ENCODE results near the gene PLPP1. TPM values are rescaled to one million over a fixed set of nuclear protein-coding genes. Genes with fewer than 3 reads are reported as not detected.
"Not testable (repeated sequence)": the region's sequence is repeated elsewhere in the genome, so short reads cannot be mapped to it uniquely, and the experiment has no call there.

The PLPP1 gene
- total RNA-seq, 2 experiments from 2014 or later: 8.9 to 9.0 TPM

- DNase-seq: no peak
- H3K4me1 Mint-ChIP-seq: no peaks in the 10 kb centered on the region
- ChIA-PET CTCF (interaction anchor here (1.0 kb wide), 1 partner anchor 26 kb away, joined by 3 read pairs; no protein-coding TSS in a partner anchor), POLR2A (no interaction called here)
- no peak overlapping the region for H3K27ac Mint-ChIP-seq
- H3K27me3 Mint-ChIP-seq: no peaks in the 10 kb centered on the region
- H3K9me3 Mint-ChIP-seq: no peaks in the 10 kb centered on the region
- no peak overlapping the region for H3K4me3 Mint-ChIP-seq
- H3K36me3 Mint-ChIP-seq (ENCODE audit: low read depth): no peaks in the 10 kb centered on the region
Observed at GRCh38 chr5:55509796-55510522, 24.8 kb downstream of the PLPP1 start.

- no peak overlapping the region for H3K4me3 Mint-ChIP-seq
- no peak for DNase-seq
- H3K4me1 Mint-ChIP-seq: no peaks in the 10 kb centered on the region
- CTCF ChIA-PET: no interaction called here
- H3K9me3 Mint-ChIP-seq: no peaks in the 10 kb centered on the region
- no peak overlapping the region for H3K27ac Mint-ChIP-seq
- POLR2A ChIA-PET: no interaction called here
- H3K27me3 Mint-ChIP-seq: no peaks in the 10 kb centered on the region
- H3K36me3 Mint-ChIP-seq (ENCODE audit: low read depth): no peaks in the 10 kb centered on the region
Observed at GRCh38 chr5:55509097-55509496, 25.7 kb downstream of the PLPP1 start.

DNA sequence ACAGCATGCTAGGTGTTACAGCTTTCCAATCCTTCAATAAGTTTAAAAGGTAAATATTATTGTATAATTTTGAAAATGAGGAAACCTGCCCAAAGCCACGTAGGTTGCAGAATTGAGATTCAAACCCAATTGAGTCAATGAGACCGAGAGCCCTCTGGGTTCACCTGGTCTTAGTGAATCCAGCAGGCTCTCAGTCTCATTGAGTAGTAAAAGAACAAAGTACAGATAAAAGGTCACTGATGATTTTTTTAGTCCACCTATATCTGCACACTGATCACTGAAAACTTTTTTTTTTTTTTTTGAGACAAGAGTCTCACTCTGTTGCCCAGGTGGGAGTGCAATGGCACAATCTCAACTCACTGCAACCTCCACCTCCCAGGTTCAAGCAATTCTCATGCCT, 27.2 kb downstream of the PLPP1 start:
- DNase-seq: no peak
- Mint-ChIP-seq H3K27me3 (no peaks in the 10 kb centered on the region), H3K36me3 (ENCODE audit: low read depth) (no peaks in the 10 kb centered on the region), H3K9me3 (no peaks in the 10 kb centered on the region), H3K27ac (no peak overlapping the region), H3K4me1 (no peaks in the 10 kb centered on the region), H3K4me3 (no peak overlapping the region)
- POLR2A ChIA-PET: no interaction called here
- CTCF ChIA-PET: interaction anchor here (0.6 kb wide), 1 partner anchor 111 kb away, joined by 5 read pairs; no protein-coding TSS in a partner anchor

DNA sequence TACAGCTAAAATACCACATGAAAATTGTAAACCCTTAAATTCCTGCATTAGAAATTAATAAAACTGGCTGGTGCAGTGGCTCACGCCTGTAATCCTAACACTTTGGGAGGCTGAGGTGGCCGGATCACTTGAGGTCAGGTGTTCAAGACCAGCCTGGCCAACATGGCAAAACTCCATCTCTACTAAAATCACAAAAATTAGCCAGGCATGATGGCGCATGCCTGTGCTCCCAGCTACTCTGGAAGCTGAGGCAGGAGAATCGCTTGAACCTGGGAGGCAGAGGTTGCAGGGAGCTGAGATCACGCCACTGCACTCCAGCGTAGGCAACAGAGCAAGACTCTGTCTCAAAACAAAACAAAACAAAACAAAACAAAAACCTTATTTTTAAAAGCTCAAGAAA, 29.1 kb downstream of the PLPP1 start:
- not testable (repeated sequence) for H3K27me3 Mint-ChIP-seq; H3K36me3 Mint-ChIP-seq (ENCODE audit: low read depth); H3K9me3 Mint-ChIP-seq; DNase-seq; H3K27ac Mint-ChIP-seq; H3K4me3 Mint-ChIP-seq; H3K4me1 Mint-ChIP-seq
- CTCF ChIA-PET: interaction anchor here (0.7 kb wide), 1 partner anchor 59 kb away, joined by 4 read pairs; no protein-coding TSS in a partner anchor
- POLR2A ChIA-PET: interaction anchor here (0.6 kb wide), 1 partner anchor 1659 kb away, joined by 3 read pairs; no protein-coding TSS in a partner anchor

DNA sequence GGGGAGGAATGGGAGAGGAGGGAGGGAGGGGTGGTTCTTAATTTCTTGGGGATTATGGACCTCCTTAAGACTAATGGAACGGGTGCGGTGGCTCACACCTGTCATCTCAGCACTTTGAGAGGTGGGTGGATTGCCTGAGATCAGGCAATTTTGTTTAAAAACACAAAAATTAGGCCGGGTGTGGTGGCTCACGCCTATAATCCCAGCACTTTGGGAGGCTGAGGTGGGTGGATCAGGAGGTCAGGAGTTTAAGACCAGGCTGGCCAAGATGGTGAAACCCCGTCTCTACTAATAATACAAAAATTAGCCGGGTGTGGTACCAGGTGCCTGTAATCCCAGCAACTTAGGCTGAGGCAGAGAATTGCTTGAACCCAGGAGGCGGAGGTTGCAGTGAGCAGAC, 30.8 kb downstream of the PLPP1 start:
- H3K27ac Mint-ChIP-seq; CTCF ChIA-PET; H3K27me3 Mint-ChIP-seq; DNase-seq; H3K9me3 Mint-ChIP-seq; H3K36me3 Mint-ChIP-seq (ENCODE audit: low read depth); POLR2A ChIA-PET; H3K4me3 Mint-ChIP-seq; H3K4me1 Mint-ChIP-seq: not testable (repeated sequence)

- no peaks in the 10 kb centered on the region for H3K27me3 Mint-ChIP-seq
- H3K4me1 Mint-ChIP-seq: no peaks in the 10 kb centered on the region
- CTCF ChIA-PET: no interaction called here
- DNase-seq: no peak
- H3K4me3 Mint-ChIP-seq: no peak overlapping the region
- H3K27ac Mint-ChIP-seq: no peak overlapping the region
- H3K36me3 Mint-ChIP-seq (ENCODE audit: low read depth): no peaks in the 10 kb centered on the region
- POLR2A ChIA-PET: interaction anchor here (0.7 kb wide), 1 partner anchor 160 kb away, joined by 3 read pairs; no protein-coding TSS in a partner anchor
- no peaks in the 10 kb centered on the region for H3K9me3 Mint-ChIP-seq
Observed at GRCh38 chr5:55502759-55503158, 32.0 kb downstream of the PLPP1 start.

- CTCF ChIA-PET: no interaction called here
- Mint-ChIP-seq H3K27ac (no peak overlapping the region), H3K4me1 (no peaks in the 10 kb centered on the region), H3K9me3 (no peaks in the 10 kb centered on the region), H3K36me3 (ENCODE audit: low read depth) (no peaks in the 10 kb centered on the region), H3K27me3 (no peaks in the 10 kb centered on the region), H3K4me3 (no peak overlapping the region)
- DNase-seq: no peak
- POLR2A ChIA-PET: no interaction called here
Observed at GRCh38 chr5:55498457-55498856, 36.3 kb downstream of the PLPP1 start.

DNA sequence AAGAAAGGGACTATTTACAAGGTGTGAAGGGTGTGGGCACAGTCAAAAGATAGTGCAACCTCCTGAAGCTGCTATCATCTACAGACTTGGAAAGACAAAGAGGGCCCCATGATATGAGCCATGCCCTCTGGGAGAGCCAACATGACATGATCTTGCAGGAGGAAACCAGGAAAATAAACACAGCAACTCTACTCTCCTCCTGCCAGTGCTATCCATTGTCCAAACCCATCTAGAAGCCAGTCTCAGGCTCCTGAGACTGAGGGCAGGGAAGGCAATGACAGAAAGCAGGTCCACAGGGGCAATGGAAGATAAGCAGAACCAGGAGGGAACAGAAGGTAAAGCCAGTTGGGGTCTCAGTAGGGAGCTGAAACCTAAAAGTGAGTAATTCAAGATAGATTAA, 37.1 kb downstream of the PLPP1 start:
- H3K4me3 Mint-ChIP-seq: no peak overlapping the region
- H3K4me1 Mint-ChIP-seq: no peaks in the 10 kb centered on the region
- ChIA-PET CTCF (no interaction called here), POLR2A (no interaction called here)
- no peak overlapping the region for H3K27ac Mint-ChIP-seq
- no peaks in the 10 kb centered on the region for H3K27me3 Mint-ChIP-seq
- DNase-seq: no peak
- H3K36me3 Mint-ChIP-seq (ENCODE audit: low read depth): no peaks in the 10 kb centered on the region
- no peaks in the 10 kb centered on the region for H3K9me3 Mint-ChIP-seq

- no peaks in the 10 kb centered on the region for H3K27me3 Mint-ChIP-seq
- no peaks in the 10 kb centered on the region for H3K4me1 Mint-ChIP-seq
- CTCF ChIA-PET: no interaction called here
- POLR2A ChIA-PET: no interaction called here
- no peak overlapping the region for H3K27ac Mint-ChIP-seq
- no peak for DNase-seq
- H3K36me3 Mint-ChIP-seq (ENCODE audit: low read depth): peaks cover 3% of the 10 kb centered on the region
- no peak overlapping the region for H3K4me3 Mint-ChIP-seq
- no peaks in the 10 kb centered on the region for H3K9me3 Mint-ChIP-seq
Observed at GRCh38 chr5:55495216-55495615, 39.5 kb downstream of the PLPP1 start.

DNA sequence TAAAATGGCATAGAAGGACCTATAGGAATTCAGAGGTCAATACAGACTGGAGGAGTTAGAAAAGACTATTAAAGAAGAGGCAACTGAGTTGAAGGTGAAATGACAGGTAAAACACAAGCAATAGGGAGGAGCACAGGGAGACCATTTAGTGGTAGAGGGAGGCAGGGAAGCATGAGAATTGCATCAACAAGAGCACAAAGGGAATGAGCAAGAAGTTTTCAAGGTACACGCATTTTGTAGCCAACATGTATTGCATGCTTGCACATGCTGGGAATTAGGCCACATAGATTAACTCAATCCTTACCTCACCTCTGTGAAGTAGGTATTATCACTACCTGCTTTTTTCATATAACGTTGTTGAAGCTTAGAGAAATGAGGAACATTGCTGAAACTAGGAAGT, 42.3 kb downstream of the PLPP1 start:
- ChIA-PET CTCF (no interaction called here), POLR2A (no interaction called here)
- no peaks in the 10 kb centered on the region for H3K27me3 Mint-ChIP-seq
- no peak overlapping the region for H3K27ac Mint-ChIP-seq
- DNase-seq: no peak
- no peaks in the 10 kb centered on the region for H3K9me3 Mint-ChIP-seq
- peaks cover 3% of the 10 kb centered on the region for H3K36me3 Mint-ChIP-seq (ENCODE audit: low read depth)
- H3K4me3 Mint-ChIP-seq: no peak overlapping the region
- no peaks in the 10 kb centered on the region for H3K4me1 Mint-ChIP-seq

DNA sequence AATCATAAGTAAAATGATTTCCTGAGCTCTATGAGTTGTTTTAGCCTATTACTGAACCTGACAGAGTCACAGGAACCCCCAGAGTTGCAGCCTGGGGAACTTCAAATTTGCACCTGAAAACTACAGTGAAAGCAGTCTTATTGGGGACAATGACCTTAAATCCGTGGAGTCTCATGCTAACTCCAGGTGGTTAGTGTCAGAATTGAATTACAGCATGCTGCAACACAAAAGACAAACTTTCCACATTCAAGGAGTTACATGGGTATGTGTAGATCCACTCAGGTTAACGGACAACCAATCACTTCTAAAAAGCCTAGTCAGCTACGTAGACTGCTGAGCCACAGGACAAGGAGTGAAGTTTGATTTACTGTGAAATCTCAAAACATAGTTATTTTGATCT, 49.7 kb downstream of the PLPP1 start:
- no peaks in the 10 kb centered on the region for H3K9me3 Mint-ChIP-seq
- H3K4me1 Mint-ChIP-seq: peaks cover 6% of the 10 kb centered on the region
- H3K27me3 Mint-ChIP-seq: no peaks in the 10 kb centered on the region
- POLR2A ChIA-PET: no interaction called here
- H3K4me3 Mint-ChIP-seq: no peak overlapping the region
- CTCF ChIA-PET: no interaction called here
- H3K36me3 Mint-ChIP-seq (ENCODE audit: low read depth): no peaks in the 10 kb centered on the region
- no peak overlapping the region for H3K27ac Mint-ChIP-seq
- no peak for DNase-seq

DNA sequence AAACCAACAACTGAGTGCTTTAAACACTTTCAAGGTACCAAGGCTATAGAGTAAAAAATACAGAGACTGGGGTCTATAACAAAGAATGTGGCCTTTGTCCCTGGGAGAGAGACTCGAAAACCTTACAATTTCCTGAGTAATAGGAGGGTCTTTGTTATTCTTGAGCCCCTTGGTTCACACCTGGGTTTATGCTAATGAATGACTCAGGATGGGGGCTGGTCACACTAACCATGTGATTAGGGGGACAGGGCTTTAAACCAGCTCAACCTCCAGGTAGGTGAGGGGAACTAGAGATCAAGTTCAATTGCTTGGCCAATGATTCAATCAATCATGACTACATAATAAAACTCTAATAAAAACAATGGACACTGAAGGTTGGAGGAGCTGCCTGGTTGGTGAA, 50.2 kb downstream of the PLPP1 start:
- Mint-ChIP-seq H3K9me3 (no peaks in the 10 kb centered on the region), H3K36me3 (ENCODE audit: low read depth) (no peaks in the 10 kb centered on the region), H3K4me3 (no peak overlapping the region), H3K27ac (no peak overlapping the region), H3K27me3 (no peaks in the 10 kb centered on the region), H3K4me1 (peaks cover 12% of the 10 kb centered on the region)
- ChIA-PET POLR2A (no interaction called here), CTCF (no interaction called here)
- DNase-seq: no peak

- Mint-ChIP-seq H3K27me3 (no peaks in the 10 kb centered on the region), H3K9me3 (no peaks in the 10 kb centered on the region), H3K27ac (no peak overlapping the region), H3K4me1 (peaks cover 15% of the 10 kb centered on the region), H3K36me3 (ENCODE audit: low read depth) (no peaks in the 10 kb centered on the region), H3K4me3 (no peak overlapping the region)
- ChIA-PET POLR2A (no interaction called here), CTCF (no interaction called here)
- DNase-seq: no peak
Observed at GRCh38 chr5:55483885-55484284, 50.9 kb downstream of the PLPP1 start.

DNA sequence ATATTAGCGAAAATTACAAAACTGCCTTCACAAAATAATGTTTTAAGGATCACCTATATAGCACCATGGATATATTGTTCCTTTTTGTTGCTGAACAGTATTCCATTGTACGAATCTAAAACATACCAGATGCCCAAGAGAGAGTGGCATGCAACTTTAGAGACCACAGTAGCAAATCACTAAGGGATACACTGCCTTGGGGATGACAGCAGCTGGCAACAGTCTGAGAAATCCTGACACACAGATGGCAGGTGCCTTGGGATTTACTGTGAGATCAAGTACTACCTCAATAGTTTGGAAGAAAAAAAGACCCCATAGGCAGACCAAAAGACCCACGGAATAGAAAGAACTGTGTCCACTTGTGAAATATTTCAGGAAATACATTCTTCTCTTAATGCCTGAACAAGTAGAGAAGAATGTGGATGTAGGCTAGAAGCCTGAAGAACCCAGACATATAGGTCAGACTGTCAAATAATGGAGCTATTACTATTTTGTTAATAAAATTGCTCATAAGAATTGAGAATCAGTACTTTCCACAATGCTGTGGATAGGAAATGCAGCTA, 53.4 kb downstream of the PLPP1 start:
- H3K4me3 Mint-ChIP-seq: no peak overlapping the region

More for the DNA sequence above, 53.4 kb downstream of the PLPP1 start:
- ChIA-PET POLR2A (no interaction called here), CTCF (no interaction called here)
- H3K36me3 Mint-ChIP-seq (ENCODE audit: low read depth): no peaks in the 10 kb centered on the region
- no peaks in the 10 kb centered on the region for H3K9me3 Mint-ChIP-seq
- H3K27me3 Mint-ChIP-seq: no peaks in the 10 kb centered on the region
- DNase-seq: no peak
- H3K27ac Mint-ChIP-seq: no peak overlapping the region
- H3K4me1 Mint-ChIP-seq: peaks cover 15% of the 10 kb centered on the region
